ENCODE data around the gene DIP2C.

- TF ChIP-seq POLR2AphosphoS5 (IDR thresholded peaks at IDR 0.05; ENCODE audit: low read depth, low read length), result no peak
- no peak for TF ChIP-seq TAF1 (IDR thresholded peaks at IDR 0.05; ENCODE audit: borderline replicate concordance, low read depth, low read length)
- TF ChIP-seq POLR2A (IDR thresholded peaks at IDR 0.05; ENCODE audit: low read depth, low read length), result no peak
Measured at GRCh38 chr10:475709-476454, 213.6 kb downstream of the DIP2C start.

Data from GM12892 (cell line).